Astrocyte (in vitro differentiated cells and primary cell): Measurements from ENCODE around the gene HDGF. TPM values are rescaled to one million over a fixed set of nuclear protein-coding genes. Genes with fewer than 3 reads are reported as not detected.

ENCODE experiments used
- DNase-seq: peaks from one replicate; pipeline ENCODE4 v3.0.0-alpha.2; 2010; ENCODE audit warnings: low read depth
- FAIRE-seq: peaks from 2 replicates; lab custom pipeline; 2011; peaks lifted over from hg19 to GRCh38; lab: Jason Lieb, UNC
- H2AFZ ChIP-seq: 2 replicates; pipeline ENCODE4 v1.6.0; 2012; ENCODE audit warnings: low read depth, low read length, inconsistent platforms
- H3K27ac ChIP-seq: 2 replicates; pipeline ENCODE4 v1.5.1; 2011; ENCODE audit warnings: low read depth, low read length, inconsistent platforms
- H3K27me3 ChIP-seq: 2 replicates; pipeline ENCODE4 v1.6.0; 2011; ENCODE audit warnings: low read length, inconsistent platforms; ENCODE audit not compliant: insufficient read depth
- H3K36me3 ChIP-seq: 2 replicates; pipeline ENCODE4 v1.5.1; 2011; ENCODE audit warnings: low read length, inconsistent platforms; ENCODE audit not compliant: insufficient read depth
- H3K4me1 ChIP-seq: 2 replicates; pipeline ENCODE4 v1.5.1; 2011; ENCODE audit warnings: low read length, inconsistent platforms; ENCODE audit not compliant: insufficient read depth
- H3K4me2 ChIP-seq: 2 replicates; pipeline ENCODE4 v1.6.0; 2012; ENCODE audit warnings: low read length, inconsistent platforms
- H3K4me3 ChIP-seq: 2 replicates; pipeline ENCODE4 v1.5.1; 2011; ENCODE audit warnings: low read depth, mild to moderate bottlenecking, low read length, inconsistent platforms; ENCODE audit not compliant: insufficient read depth
- H3K79me2 ChIP-seq: 2 replicates; pipeline ENCODE4 v1.6.0; 2012; ENCODE audit warnings: mild to moderate bottlenecking, low read length, inconsistent platforms; ENCODE audit not compliant: insufficient read depth
- H3K9ac ChIP-seq: 2 replicates; pipeline ENCODE4 v1.6.0; 2012; ENCODE audit warnings: mild to moderate bottlenecking, low read length, inconsistent platforms
- H3K9me3 ChIP-seq: 2 replicates; pipeline ENCODE4 v1.5.1; 2012; ENCODE audit warnings: low read depth, mild to moderate bottlenecking, low read length, inconsistent platforms; ENCODE audit not compliant: insufficient read depth
- H4K20me1 ChIP-seq: 2 replicates; pipeline ENCODE4 v1.6.0; 2012; ENCODE audit warnings: low read length, inconsistent platforms; ENCODE audit not compliant: insufficient read depth
- H3K27ac Mint-ChIP-seq: one replicate; pipeline ENCODE4 v1.8.0; 2021; ENCODE audit warnings: mild to moderate bottlenecking, mixed read lengths; ENCODE audit not compliant: unreplicated experiment
- H3K27me3 Mint-ChIP-seq: one replicate; pipeline ENCODE4 v1.8.0; 2021; ENCODE audit warnings: low read depth, mixed read lengths; ENCODE audit not compliant: unreplicated experiment
- H3K36me3 Mint-ChIP-seq: one replicate; pipeline ENCODE4 v1.8.0; 2021; ENCODE audit warnings: low read depth, mixed read lengths; ENCODE audit not compliant: unreplicated experiment
- H3K4me1 Mint-ChIP-seq: one replicate; pipeline ENCODE4 v1.8.0; 2021; ENCODE audit warnings: low read depth, mixed read lengths; ENCODE audit not compliant: unreplicated experiment
- H3K4me3 Mint-ChIP-seq: one replicate; pipeline ENCODE4 v1.8.0; 2021; ENCODE audit warnings: mild to moderate bottlenecking, moderate library complexity, mixed read lengths; ENCODE audit not compliant: unreplicated experiment
- H3K9me3 Mint-ChIP-seq: one replicate; pipeline ENCODE4 v1.8.0; 2021; ENCODE audit warnings: mild to moderate bottlenecking, mixed read lengths; ENCODE audit not compliant: unreplicated experiment
- CTCF ChIP-seq: IDR thresholded peaks from 2 replicates; pipeline ENCODE4 v1.5.1; 2011; ENCODE audit warnings: low read depth, mild to moderate bottlenecking, inconsistent platforms, low read length, moderate library complexity; ENCODE audit not compliant: insufficient read depth
- EZH2 ChIP-seq: IDR thresholded peaks from 2 replicates; pipeline ENCODE4 v1.6.1; 2012; ENCODE audit warnings: mild to moderate bottlenecking, low read length, inconsistent platforms; ENCODE audit not compliant: insufficient read depth
- total RNA-seq: library from RNA; stranded (reverse); gene quantifications from 2 replicates; pipeline ENCODE4 v1.2.1, GENCODE V29; 2021

The HDGF gene
- total RNA-seq, 1 donor from 2014 or later: 190 TPM

- peak overlapping the region; percentile 88 for H3K4me3 Mint-ChIP-seq
- peak overlapping the region; percentile 39 for H3K4me3 ChIP-seq
- H3K9ac ChIP-seq: peak overlapping the region; percentile 66
- no peaks in the 10 kb centered on the region for H3K9me3 Mint-ChIP-seq
- no peaks in the 10 kb centered on the region for H3K27me3 Mint-ChIP-seq
- no peak for DNase-seq
- no peaks in the 10 kb centered on the region for H3K9me3 ChIP-seq
- peaks cover 3% of the 10 kb centered on the region for H3K36me3 Mint-ChIP-seq
- peaks cover 3% of the 10 kb centered on the region for H3K27me3 ChIP-seq
- TF ChIP-seq EZH2 (no peak), CTCF (peak; percentile 50)
- no peaks in the 10 kb centered on the region for H3K79me2 ChIP-seq
- no peaks in the 10 kb centered on the region for H4K20me1 ChIP-seq
- peak overlapping the region; percentile 93 for H3K27ac Mint-ChIP-seq
- H3K4me1 Mint-ChIP-seq: peaks cover 44% of the 10 kb centered on the region
- H2AFZ ChIP-seq: peak overlapping the region; percentile 58
- H3K4me2 ChIP-seq: peak overlapping the region; percentile 90
- H3K36me3 ChIP-seq: no peaks in the 10 kb centered on the region
- peaks cover 71% of the 10 kb centered on the region for H3K4me1 ChIP-seq
- FAIRE-seq: no peak
- H3K27ac ChIP-seq: no peak overlapping the region
Observed at GRCh38 chr1:156705918-156706656, 45.4 kb downstream of the HDGF start.

GRCh38 chr1:156705321-156705917 lies 46.1 kb downstream of the HDGF start, which contains the start of gene CRABP2:
CRABP2 (minus strand) TSS chr1:156705583; CDS start chr1:156705446, 137 bp downstream.
- Mint-ChIP-seq H3K9me3 (no peaks in the 10 kb centered on the region), H3K27ac (peak within 1 kb of the TSS; percentile 93), H3K4me1 (peaks cover 42% of the 10 kb centered on the region), H3K36me3 (peaks cover 6% of the 10 kb centered on the region), H3K4me3 (peak within 1 kb of the TSS; percentile 88), H3K27me3 (no peaks in the 10 kb centered on the region)
- H3K4me3 ChIP-seq: peak within 1 kb of the TSS; percentile 47
- peak within 1 kb of the TSS; percentile 66 for H3K9ac ChIP-seq
- no peaks in the 10 kb centered on the region for H3K9me3 ChIP-seq
- H3K4me2 ChIP-seq: peak within 1 kb of the TSS; percentile 90
- FAIRE-seq: no peak
- peak within 1 kb of the TSS; percentile 58 for H2AFZ ChIP-seq
- no peaks in the 10 kb centered on the region for H4K20me1 ChIP-seq
- H3K27ac ChIP-seq: no peak within 1 kb of the TSS
- no peaks in the 10 kb centered on the region for H3K36me3 ChIP-seq
- no peaks in the 10 kb centered on the region for H3K79me2 ChIP-seq
- H3K27me3 ChIP-seq: peaks cover 3% of the 10 kb centered on the region
- TF ChIP-seq EZH2: no peak
- no peak for TF ChIP-seq CTCF
- no peak for DNase-seq
- H3K4me1 ChIP-seq: peaks cover 64% of the 10 kb centered on the region
